Neuronal stem cell (in vitro differentiated cells): ENCODE measurements around the gene EMP1.
A peak's percentile ranks its signal among the peaks of the same experiment; 100 is the strongest.

Source experiments
- DNase-seq: peaks from one replicate; pipeline ENCODE4 v3.0.0-alpha.2; 2013; ENCODE audit warnings: low spot score
- H2AFZ ChIP-seq: one replicate; pipeline ENCODE4 v1.6.1; 2013; ENCODE audit warnings: mild to moderate bottlenecking, low read length, inconsistent platforms
- H2AK5ac ChIP-seq: 2 replicates; pipeline ENCODE4 v1.6.1; 2013; ENCODE audit warnings: low read depth, mild to moderate bottlenecking, inconsistent platforms, low read length, moderate library complexity, mixed read lengths
- H2BK120ac ChIP-seq: 2 replicates; pipeline ENCODE4 v1.6.1; 2013; ENCODE audit warnings: low read depth, mild to moderate bottlenecking, inconsistent platforms, low read length, moderate library complexity, mixed read lengths
- H2BK12ac ChIP-seq: one replicate; pipeline ENCODE4 v1.6.1; 2013; ENCODE audit warnings: low read length, inconsistent platforms
- H2BK15ac ChIP-seq: 2 replicates; pipeline ENCODE4 v1.6.1; 2013; ENCODE audit warnings: mild to moderate bottlenecking, low read length, inconsistent platforms, mixed read lengths
- H2BK5ac ChIP-seq: one replicate; pipeline ENCODE4 v1.6.1; 2013; ENCODE audit warnings: inconsistent platforms, mild to moderate bottlenecking, low read length, moderate library complexity
- H3K14ac ChIP-seq: one replicate; pipeline ENCODE4 v1.6.1; 2013; ENCODE audit warnings: low read length, inconsistent platforms
- H3K18ac ChIP-seq: 2 replicates; pipeline ENCODE4 v1.6.1; 2013; ENCODE audit warnings: low read length, inconsistent platforms
- H3K23ac ChIP-seq: 2 replicates; pipeline ENCODE4 v1.6.1; 2013; ENCODE audit warnings: low read depth, mild to moderate bottlenecking, mixed read lengths, low read length, inconsistent platforms; ENCODE audit not compliant: poor library complexity
- H3K27ac ChIP-seq: replicated peaks from 3 replicates; pipeline ENCODE4 v1.5.1; 2013; ENCODE audit warnings: low read length, inconsistent platforms
- H3K27me3 ChIP-seq, 3 experiments: 2 replicates each; pipeline ENCODE4 v1.6.1; 2013; ENCODE audit warnings: low read length in 3 of 3, mild to moderate bottlenecking in 2 of 3, inconsistent platforms in 1 of 3, low read depth in 1 of 3, mixed read lengths in 1 of 3, moderate library complexity in 1 of 3; ENCODE audit not compliant: control insufficient read depth in 3 of 3, insufficient read depth in 3 of 3
- H3K36me3 ChIP-seq, 2 donors: replicated peaks in 1 of 2; 2 replicates each; pipeline ENCODE4 v1.6.1; 2013; ENCODE audit warnings: low read length in 2 of 2; ENCODE audit not compliant: control insufficient read depth in 2 of 2, insufficient read depth in 2 of 2
- H3K4ac ChIP-seq: 2 replicates; pipeline ENCODE4 v1.6.1; 2013; ENCODE audit warnings: inconsistent platforms, mild to moderate bottlenecking, low read length, moderate library complexity
- H3K4me1 ChIP-seq, 2 donors: 1 replicate in 1 of 2; 2 replicates in 1 of 2; pipeline ENCODE4 v1.6.1; 2013; ENCODE audit warnings: low read length in 2 of 2, low read depth in 1 of 2; ENCODE audit not compliant: control insufficient read depth in 2 of 2, insufficient read depth in 1 of 2
- H3K4me2 ChIP-seq: one replicate; pipeline ENCODE4 v1.6.1; 2013; ENCODE audit warnings: mild to moderate bottlenecking, low read length, inconsistent platforms; ENCODE audit not compliant: insufficient read depth, poor library complexity, severe bottlenecking
- H3K4me3 ChIP-seq, 2 donors: 2 replicates each; pipeline ENCODE4 v1.5.1; 2013; ENCODE audit warnings: low read length in 2 of 2, mild to moderate bottlenecking in 2 of 2, inconsistent platforms in 1 of 2, moderate library complexity in 1 of 2
- H3K79me1 ChIP-seq: one replicate; pipeline ENCODE4 v1.6.1; 2013; ENCODE audit warnings: low read depth, mild to moderate bottlenecking, inconsistent platforms, low read length, moderate library complexity
- H3K9ac ChIP-seq: one replicate; pipeline ENCODE4 v1.6.1; 2013; ENCODE audit warnings: mild to moderate bottlenecking, low read depth, low read length, inconsistent platforms; ENCODE audit not compliant: poor library complexity
- H3K9me3 ChIP-seq, 2 donors: replicated peaks in 1 of 2; 2 replicates each; pipeline versions ENCODE3 to v1.6.1; 2013; ENCODE audit warnings: low read length in 2 of 2, mild to moderate bottlenecking in 2 of 2, inconsistent platforms in 1 of 2, low read depth in 1 of 2, mixed read lengths in 1 of 2, moderate library complexity in 1 of 2; ENCODE audit not compliant: control insufficient read depth in 2 of 2, insufficient read depth in 1 of 2
- H4K8ac ChIP-seq: one replicate; pipeline ENCODE4 v1.6.1; 2013; ENCODE audit warnings: low read depth, mild to moderate bottlenecking, inconsistent platforms, low read length, moderate library complexity
- H4K91ac ChIP-seq: one replicate; pipeline ENCODE4 v1.6.1; 2013; ENCODE audit warnings: low read length, low read depth, mild to moderate bottlenecking, inconsistent platforms; ENCODE audit not compliant: poor library complexity
- WGBS, 2 donors: extraction: QIAGEN DNeasy Blood & Tissue Kit; methylation state at CpG; one replicate each; pipeline ENCODE4 v1.1.7; 2013; ENCODE audit warnings: missing lambda C conversion rate in 2 of 2, mixed read lengths in 1 of 2; ENCODE audit not compliant: insufficient read length in 2 of 2, insufficient replicate concordance in 1 of 2; ENCODE audit errors: extremely low coverage in 2 of 2; 5-methylcytosine and 5-hydroxymethylcytosine counted together

EMP1 gene

GRCh38 chr12:13167906-13168305 is 28.6 kb upstream of the EMP1 start:
- Histone ChIP-seq H3K4me3 (no peak overlapping the region), H3K27ac (no peak overlapping the region), H3K4me1 (peaks cover 14 to 16% of the 10 kb centered on the region in 2 donors), H3K9ac (no peak overlapping the region), H2AK5ac (no peak overlapping the region), H2BK12ac (no peak overlapping the region), H3K4me2 (no peak overlapping the region), H3K27me3 (no peaks in the 10 kb centered on the region), H3K14ac (no peak overlapping the region), H3K79me1 (no peaks in the 10 kb centered on the region), H4K8ac (no peak overlapping the region), H2BK5ac (no peak overlapping the region), H2AFZ (no peak overlapping the region), H3K23ac (no peak overlapping the region), H3K18ac (no peak overlapping the region), H3K36me3 (no peaks in the 10 kb centered on the region), H2BK15ac (no peak overlapping the region), H3K9me3 (peaks cover 3 to 7% of the 10 kb centered on the region in 2 donors), H4K91ac (no peak overlapping the region), H2BK120ac (no peak overlapping the region), H3K4ac (no peak overlapping the region)
- no peak for DNase-seq
- no CpG with 5 or more reads among the region's 4 CpGs for WGBS, 2 donors

- Histone ChIP-seq H3K27me3 (no peaks in the 10 kb centered on the region), H2BK5ac (no peak overlapping the region), H2BK12ac (no peak overlapping the region), H3K36me3 (no peaks in the 10 kb centered on the region), H3K4me1 (peaks cover 20 to 25% of the 10 kb centered on the region in 2 donors), H3K9me3 (peaks cover 3 to 7% of the 10 kb centered on the region in 2 donors), H2BK15ac (no peak overlapping the region), H2AFZ (no peak overlapping the region), H4K91ac (no peak overlapping the region), H3K27ac (no peak overlapping the region), H3K4ac (no peak overlapping the region), H3K4me3 (no peak overlapping the region), H3K4me2 (no peak overlapping the region), H2BK120ac (no peak overlapping the region), H3K14ac (no peak overlapping the region), H3K9ac (no peak overlapping the region), H3K23ac (no peak overlapping the region), H2AK5ac (no peak overlapping the region), H3K18ac (no peak overlapping the region), H3K79me1 (no peaks in the 10 kb centered on the region), H4K8ac (no peak overlapping the region)
- no peak for DNase-seq
- WGBS, 2 donors, result no CpG with 5 or more reads among the region's 1 CpG
Measured at GRCh38 chr12:13169272-13169671, 27.3 kb upstream of the EMP1 start.

- no peak overlapping the region for H2AFZ ChIP-seq
- H3K4ac ChIP-seq, result no peak overlapping the region
- H2BK15ac ChIP-seq, result no peak overlapping the region
- H2BK12ac ChIP-seq, result no peak overlapping the region
- no peak overlapping the region for H3K18ac ChIP-seq
- H3K23ac ChIP-seq, result no peak overlapping the region
- no peaks in the 10 kb centered on the region for H3K36me3 ChIP-seq
- H4K91ac ChIP-seq, result no peak overlapping the region
- no peak overlapping the region for H3K9ac ChIP-seq
- peaks cover 20 to 25% of the 10 kb centered on the region in 2 donors for H3K4me1 ChIP-seq
- H2BK5ac ChIP-seq, result no peak overlapping the region
- H3K4me2 ChIP-seq, result no peak overlapping the region
- H3K79me1 ChIP-seq, result no peaks in the 10 kb centered on the region
- WGBS, 2 donors, result no CpG with 5 or more reads among the region's 4 CpGs
- H2AK5ac ChIP-seq, result no peak overlapping the region
- H4K8ac ChIP-seq, result no peak overlapping the region
- DNase-seq, result no peak
- H3K27ac ChIP-seq, result no peak overlapping the region
- H3K27me3 ChIP-seq, result no peaks in the 10 kb centered on the region
- no peak overlapping the region for H2BK120ac ChIP-seq
- H3K4me3 ChIP-seq, result no peak overlapping the region
- peaks cover 3 to 7% of the 10 kb centered on the region in 2 donors for H3K9me3 ChIP-seq
- no peak overlapping the region for H3K14ac ChIP-seq
Measured at GRCh38 chr12:13170892-13171490, 25.5 kb upstream of the EMP1 start.

GRCh38 chr12:13171921-13172859 is 24.3 kb upstream of the EMP1 start:
- Histone ChIP-seq H4K91ac (no peak overlapping the region), H3K27ac (no peak overlapping the region), H3K4me3 (no peak overlapping the region), H3K14ac (no peak overlapping the region), H3K18ac (peak overlapping the region; percentile 52), H3K4ac (no peak overlapping the region), H2AK5ac (no peak overlapping the region), H3K4me2 (no peak overlapping the region), H3K4me1 (peaks cover 20 to 25% of the 10 kb centered on the region in 2 donors), H3K36me3 (no peaks in the 10 kb centered on the region), H2BK5ac (no peak overlapping the region), H3K9ac (no peak overlapping the region), H3K9me3 (peaks cover 3 to 7% of the 10 kb centered on the region in 2 donors), H4K8ac (no peak overlapping the region), H2BK120ac (no peak overlapping the region), H2BK12ac (no peak overlapping the region), H2AFZ (no peak overlapping the region), H3K23ac (no peak overlapping the region), H3K79me1 (no peaks in the 10 kb centered on the region), H2BK15ac (no peak overlapping the region), H3K27me3 (no peaks in the 10 kb centered on the region)
- no peak for DNase-seq
- no CpG with 5 or more reads among the region's 14 CpGs for WGBS, 2 donors
